Ovary (tissue), 3 donors: ENCODE results near the gene FHOD3.

Experiments used
- CTCF ChIP-seq, 3 donors: fragments of 450-650 bp in 2 of 3; fragments of 200-600 bp in 1 of 3; IDR thresholded peaks; one replicate each; pipeline versions ENCODE4 v1.5.1 to v1.8.0; 2016 to 2022; ENCODE audit warnings: antibody characterized with exemption in 3 of 3, mild to moderate bottlenecking in 1 of 3
- POLR2A ChIP-seq: fragments of 450-650 bp; IDR thresholded peaks from one replicate; pipeline ENCODE4 v1.6.1; 2017; ENCODE audit warnings: antibody characterized with exemption, mild to moderate bottlenecking, moderate library complexity
- donor health status: DM: no; HTN: no; CAD: no.

GRCh38 chr18:36757991-36758390 is 460.5 kb downstream of the FHOD3 start:
- no peak for TF ChIP-seq CTCF (IDR thresholded peaks at IDR 0.05)
- TF ChIP-seq POLR2A = no peak
